ENCODE data around the gene NIT1. TPM values are rescaled to one million over a fixed set of nuclear protein-coding genes. Genes with fewer than 3 reads are reported as not detected.

Gene NIT1
- total and polyA plus RNA-seq, 4 donors, result 22.4 to 53.7 (median 48.5) TPM

- DNase-seq (ENCODE audit: low read depth in 4 of 6, low spot score in 6 of 6), result no peak
- Histone ChIP-seq H3K36me3 (ENCODE audit: control insufficient read depth, insufficient read depth, low read length) (peaks cover 70% of the 10 kb centered on the region), H3K9me3 (ENCODE audit: control insufficient read depth, insufficient read depth, low read length) (no peaks in the 10 kb centered on the region), H3K4me3 (ENCODE audit: low read depth, low read length) (no peak overlapping the region), H3K27ac (ENCODE audit: low read depth, low read length) (no peak overlapping the region), H3K4me1 (ENCODE audit: control insufficient read depth, insufficient read depth, low read length) (peaks cover 31% of the 10 kb centered on the region), H3K27me3 (ENCODE audit: control insufficient read depth, insufficient read depth, low read length) (no peaks in the 10 kb centered on the region)
- 93% methylated on average over 8 of the region's 9 CpGs for whole genome bisulfite sequencing (ENCODE audit: insufficient coverage)
Measured at GRCh38 chr1:161168906-161169305, 51.0 kb downstream of the NIT1 start.

Small RNA genes within 50 kb of the gene (small RNA-seq; reads per million reads assigned to genes)
- not detected for gene RF01225 (ENCODE audit: low replicate concordance)

Other genes with a start within 250 kb of the NIT1 start
- 1 to 10 TPM in 1 of 2 donors, under 1 TPM in 1; 0.22 to 1.1 TPM for gene ITLN1, start 232.9 kb upstream of the NIT1 start, total RNA-seq
- gene ITLN1, start 232.9 kb upstream of the NIT1 start, polyA plus RNA-seq (ENCODE audit: insufficient read length in 2 of 2), result not detected
- under 1 TPM; 0.17 to 0.20 TPM for gene ITLN2, start 163.3 kb upstream of the NIT1 start, total RNA-seq
- gene ITLN2, start 163.3 kb upstream of the NIT1 start, polyA plus RNA-seq (ENCODE audit: insufficient read length in 2 of 2), result under 1 TPM in 1 of 2 donors, not detected in 1; 0.21 TPM
- gene F11R, start 97.0 kb upstream of the NIT1 start, total RNA-seq, result 10 to 100 TPM in 1 of 2 donors, 1 to 10 TPM in 1; 9.5 to 23.7 TPM
- 10 to 100 TPM in 1 of 2 donors, 1 to 10 TPM in 1; 7.0 to 13.0 TPM for gene F11R, start 97.0 kb upstream of the NIT1 start, polyA plus RNA-seq (ENCODE audit: insufficient read length in 2 of 2)
- 10 to 100 TPM; 12.1 to 25.5 TPM for gene TSTD1, start 79.1 kb upstream of the NIT1 start, total RNA-seq
- gene TSTD1, start 79.1 kb upstream of the NIT1 start, polyA plus RNA-seq (ENCODE audit: insufficient read length in 2 of 2), result 10 to 100 TPM; 10.5 to 33.5 TPM
- 10 to 100 TPM; 67.1 to 81.6 TPM for gene USF1, start 72.1 kb upstream of the NIT1 start, total RNA-seq
- 10 to 100 TPM; 84.8 to 93.7 TPM for gene USF1, start 72.1 kb upstream of the NIT1 start, polyA plus RNA-seq (ENCODE audit: insufficient read length in 2 of 2)
- 1 to 10 TPM; 2.1 to 4.2 TPM for gene ARHGAP30, start 48.2 kb upstream of the NIT1 start, total RNA-seq
- 1 to 10 TPM; 2.6 to 3.1 TPM for gene ARHGAP30, start 48.2 kb upstream of the NIT1 start, polyA plus RNA-seq (ENCODE audit: insufficient read length in 2 of 2)
- under 1 TPM in 1 of 2 donors, not detected in 1; 0.06 TPM for gene NECTIN4, start 28.5 kb upstream of the NIT1 start, total RNA-seq
- gene NECTIN4, start 28.5 kb upstream of the NIT1 start, polyA plus RNA-seq (ENCODE audit: insufficient read length in 2 of 2), result under 1 TPM in 1 of 2 donors, not detected in 1; 0.15 TPM
- 10 to 100 TPM; 10.0 to 21.8 TPM for gene KLHDC9, start 19.7 kb upstream of the NIT1 start, total RNA-seq
- 10 to 100 TPM; 26.6 to 27.7 TPM for gene KLHDC9, start 19.7 kb upstream of the NIT1 start, polyA plus RNA-seq (ENCODE audit: insufficient read length in 2 of 2)
- 10 to 100 TPM; 30.3 to 42.8 TPM for gene PFDN2, start 68 bp upstream of the NIT1 start, total RNA-seq
- gene PFDN2, start 68 bp upstream of the NIT1 start, polyA plus RNA-seq (ENCODE audit: insufficient read length in 2 of 2), result 100 to 1,000 TPM; 147 to 152 TPM
- gene DEDD, start 14.6 kb downstream of the NIT1 start, total RNA-seq, result 10 to 100 TPM; 16.3 to 20.2 TPM
- 10 to 100 TPM; 55.1 to 61.5 TPM for gene DEDD, start 14.6 kb downstream of the NIT1 start, polyA plus RNA-seq (ENCODE audit: insufficient read length in 2 of 2)
- 100 to 1,000 TPM in 1 of 2 donors, 10 to 100 TPM in 1; 86.9 to 117 TPM for gene UFC1, start 35.9 kb downstream of the NIT1 start, total RNA-seq
- 100 to 1,000 TPM; 165 TPM for gene UFC1, start 35.9 kb downstream of the NIT1 start, polyA plus RNA-seq (ENCODE audit: insufficient read length in 2 of 2)
- gene USP21, start 41.4 kb downstream of the NIT1 start, total RNA-seq, result 10 to 100 TPM; 11.0 to 17.2 TPM
- gene USP21, start 41.4 kb downstream of the NIT1 start, polyA plus RNA-seq (ENCODE audit: insufficient read length in 2 of 2), result 10 to 100 TPM; 51.4 to 52.1 TPM
- 10 to 100 TPM; 21.7 to 47.9 TPM for gene PPOX, start 48.3 kb downstream of the NIT1 start, total RNA-seq
- 10 to 100 TPM; 53.0 to 69.6 TPM for gene PPOX, start 48.3 kb downstream of the NIT1 start, polyA plus RNA-seq (ENCODE audit: insufficient read length in 2 of 2)
- 10 to 100 TPM; 18.8 to 28.5 TPM for gene B4GALT3, start 59.4 kb downstream of the NIT1 start, total RNA-seq
- gene B4GALT3, start 59.4 kb downstream of the NIT1 start, polyA plus RNA-seq (ENCODE audit: insufficient read length in 2 of 2), result 10 to 100 TPM; 48.4 to 52.5 TPM
- gene ADAMTS4, start 80.9 kb downstream of the NIT1 start, total RNA-seq, result 10 to 100 TPM; 17.5 to 30.4 TPM
- gene ADAMTS4, start 80.9 kb downstream of the NIT1 start, polyA plus RNA-seq (ENCODE audit: insufficient read length in 2 of 2), result 10 to 100 TPM; 46.3 to 65.6 TPM
- gene NDUFS2, start 84.3 kb downstream of the NIT1 start, total RNA-seq, result 100 to 1,000 TPM; 110 to 155 TPM
- 100 to 1,000 TPM; 181 to 196 TPM for gene NDUFS2, start 84.3 kb downstream of the NIT1 start, polyA plus RNA-seq (ENCODE audit: insufficient read length in 2 of 2)
- 10 to 100 TPM; 14.9 to 18.5 TPM for gene FCER1G, start 97.2 kb downstream of the NIT1 start, total RNA-seq
- 10 to 100 TPM; 14.5 to 18.7 TPM for gene FCER1G, start 97.2 kb downstream of the NIT1 start, polyA plus RNA-seq (ENCODE audit: insufficient read length in 2 of 2)
- gene APOA2, start 105.5 kb downstream of the NIT1 start, total RNA-seq, result 1 to 10 TPM in 1 of 2 donors, not detected in 1; 5.4 TPM
- gene APOA2, start 105.5 kb downstream of the NIT1 start, polyA plus RNA-seq (ENCODE audit: insufficient read length in 2 of 2), result not detected
- 10 to 100 TPM; 14.4 to 15.5 TPM for gene TOMM40L, start 108.0 kb downstream of the NIT1 start, total RNA-seq
- gene TOMM40L, start 108.0 kb downstream of the NIT1 start, polyA plus RNA-seq (ENCODE audit: insufficient read length in 2 of 2), result 10 to 100 TPM; 23.8 to 24.2 TPM
- gene NR1I3, start 120.1 kb downstream of the NIT1 start, total RNA-seq, result not detected
- 1 to 10 TPM; 4.2 to 5.9 TPM for gene NR1I3, start 120.1 kb downstream of the NIT1 start, polyA plus RNA-seq (ENCODE audit: insufficient read length in 2 of 2)
- 10 to 100 TPM; 18.6 to 81.2 TPM for gene PCP4L1, start 140.6 kb downstream of the NIT1 start, total RNA-seq
- gene PCP4L1, start 140.6 kb downstream of the NIT1 start, polyA plus RNA-seq (ENCODE audit: insufficient read length in 2 of 2), result 100 to 1,000 TPM; 104 to 113 TPM
- gene MPZ, start 191.9 kb downstream of the NIT1 start, total RNA-seq, result 1,000 to 10,000 TPM in 1 of 2 donors, 100 to 1,000 TPM in 1; 293 to 1,019 TPM
- gene MPZ, start 191.9 kb downstream of the NIT1 start, polyA plus RNA-seq (ENCODE audit: insufficient read length in 2 of 2), result 100 to 1,000 TPM in 1 of 2 donors, 10 to 100 TPM in 1; 79.0 to 138 TPM
- 10 to 100 TPM; 36.8 to 49.0 TPM for gene SDHC, start 196.3 kb downstream of the NIT1 start, total RNA-seq
- 100 to 1,000 TPM; 173 to 174 TPM for gene SDHC, start 196.3 kb downstream of the NIT1 start, polyA plus RNA-seq (ENCODE audit: insufficient read length in 2 of 2)
- gene CFAP126, start 249.8 kb downstream of the NIT1 start, total RNA-seq, result 10 to 100 TPM in 1 of 2 donors, 1 to 10 TPM in 1; 2.3 to 36.8 TPM
- 10 to 100 TPM; 20.3 to 39.3 TPM for gene CFAP126, start 249.8 kb downstream of the NIT1 start, polyA plus RNA-seq (ENCODE audit: insufficient read length in 2 of 2)